GM18868 (cell line): ENCODE data around the gene SRPK2.
"Not testable (repeated sequence)": the region's sequence is repeated elsewhere in the genome, so short reads cannot be mapped to it uniquely, and the experiment has no call there.

Experiments used
- ATAC-seq: cut with Tn5 transposase; IDR thresholded peaks from one replicate; pipeline ENCODE4 v1.9.1; 2021; ENCODE audit warnings: mild to moderate bottlenecking, moderate library complexity; ENCODE audit not compliant: unreplicated experiment

Gene SRPK2

GRCh38 chr7:105268511-105269392 is 120.0 kb downstream of the SRPK2 start:
- ATAC-seq: peak; percentile 78

DNA sequence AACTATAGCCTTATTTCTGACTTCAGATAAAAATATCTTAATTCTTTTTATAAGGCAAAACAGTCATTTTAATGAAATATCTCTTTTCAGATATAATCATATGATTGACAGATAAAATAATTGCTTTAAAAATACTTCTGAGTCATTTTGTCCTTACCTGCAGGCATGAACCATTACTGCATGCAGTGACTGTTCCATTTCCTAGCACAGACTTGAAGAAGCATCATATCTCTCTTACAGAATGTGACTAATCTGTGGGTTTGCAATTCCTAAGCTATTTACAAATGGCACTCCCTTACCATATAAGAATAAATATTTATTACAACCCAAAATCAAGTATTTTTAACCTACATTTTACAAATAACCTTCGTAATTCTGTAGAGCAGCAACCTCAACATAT is 120.7 kb downstream of the SRPK2 start:
- ATAC-seq: peak; percentile 55

DNA sequence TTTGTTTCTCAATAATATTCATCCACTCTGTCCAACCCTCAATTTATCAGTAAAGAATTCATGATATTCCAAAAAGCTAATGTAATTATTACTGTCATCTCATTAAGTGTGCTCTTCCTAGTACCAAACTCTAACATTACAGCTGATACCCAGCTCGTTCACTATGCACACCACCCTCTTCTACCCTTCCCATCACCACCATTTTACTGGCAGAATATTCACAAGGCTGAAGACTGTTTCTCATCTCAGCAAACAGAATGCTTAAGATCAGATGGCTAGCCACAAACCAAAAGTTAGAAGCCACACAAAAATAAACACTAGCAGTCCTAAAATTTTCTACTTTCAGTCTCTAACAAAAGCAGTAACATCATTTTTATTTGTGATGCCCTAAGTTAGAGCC is 121.5 kb downstream of the SRPK2 start:
- no peak for ATAC-seq

DNA sequence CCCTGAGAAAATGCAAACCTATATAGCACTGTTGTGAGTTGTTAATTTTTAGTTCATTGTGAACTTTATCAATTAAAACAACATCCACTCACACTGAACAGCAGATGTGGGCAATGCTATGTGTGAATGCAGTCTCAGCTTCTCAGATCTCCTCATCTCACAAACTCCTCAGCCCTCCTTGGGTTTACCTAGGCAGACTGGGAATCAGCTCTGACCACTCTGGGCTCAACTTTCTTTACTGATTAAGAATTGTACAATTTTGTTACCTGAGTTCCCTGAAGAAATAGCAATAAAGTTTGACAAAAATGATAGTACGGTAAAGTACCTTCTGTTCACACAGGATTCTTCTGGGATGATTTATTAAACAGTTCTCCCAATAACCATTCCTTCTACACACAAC is 124.0 kb downstream of the SRPK2 start:
- no peak for ATAC-seq

GRCh38 chr7:105261689-105262088 is 127.0 kb downstream of the SRPK2 start:
- no peak for ATAC-seq

GRCh38 chr7:105260201-105260871 is 128.4 kb downstream of the SRPK2 start:
- not testable (repeated sequence) for ATAC-seq

DNA sequence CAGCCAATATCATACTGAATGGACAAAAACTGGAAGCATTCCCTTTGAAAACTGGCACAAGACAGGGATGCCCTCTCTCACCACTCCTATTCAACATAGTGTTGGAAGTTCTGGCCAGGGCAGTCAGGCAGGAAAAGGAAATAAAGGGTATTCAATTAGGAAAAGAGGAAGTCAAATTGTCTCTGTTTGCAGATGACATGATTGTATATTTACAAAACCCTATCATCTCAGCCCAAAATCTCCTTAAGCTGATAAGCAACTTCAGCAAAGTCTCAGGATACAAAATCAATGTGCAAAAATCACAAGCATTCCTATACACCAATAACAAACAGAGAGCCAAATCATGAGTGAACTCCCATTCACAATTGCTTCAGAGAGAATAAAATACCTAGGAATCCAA is 129.8 kb downstream of the SRPK2 start:
- ATAC-seq: not testable (repeated sequence)

DNA sequence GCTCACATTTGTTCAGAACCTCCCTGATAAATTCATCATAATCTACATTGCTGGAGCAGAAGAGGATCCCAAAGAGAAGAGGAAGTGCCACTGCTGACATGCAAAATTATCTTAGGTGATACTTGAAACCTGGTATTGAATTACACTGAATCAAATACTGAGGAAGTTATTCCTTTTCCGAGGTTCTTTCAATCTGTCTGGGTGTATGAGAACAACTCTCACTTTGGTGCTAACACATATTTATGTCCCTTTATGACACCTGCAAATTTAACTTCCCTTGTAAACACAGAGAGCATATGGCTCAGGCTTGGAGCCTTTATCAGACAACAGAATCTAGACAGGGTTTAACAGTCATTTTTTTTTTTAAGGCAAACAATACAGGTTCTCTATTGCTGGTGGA is 131.4 kb downstream of the SRPK2 start:
- no peak for ATAC-seq

GRCh38 chr7:105256761-105257231 is 131.9 kb downstream of the SRPK2 start:
- peak; percentile 28 for ATAC-seq

DNA sequence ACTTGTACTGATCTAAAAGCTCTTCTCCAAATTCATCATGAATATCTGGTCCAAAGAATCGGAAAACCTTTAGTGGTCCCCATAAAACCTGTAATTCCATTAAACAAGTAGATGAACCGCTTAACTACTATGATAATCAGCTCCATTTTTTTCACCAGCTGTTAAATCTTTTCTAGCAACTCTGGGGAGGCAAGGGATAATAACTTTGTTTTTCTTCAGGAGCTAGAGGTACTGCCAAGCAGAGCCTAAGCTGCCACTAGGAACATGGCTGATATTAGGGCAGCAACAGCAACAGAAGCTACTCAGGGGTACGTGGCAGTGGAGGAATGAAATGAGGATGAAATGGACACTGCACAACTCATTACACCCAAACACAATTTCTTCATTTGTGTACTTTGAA is 138.0 kb downstream of the SRPK2 start:
- no peak for ATAC-seq

- ATAC-seq: no peak
Measured at GRCh38 chr7:105250239-105250638, 138.5 kb downstream of the SRPK2 start.

DNA sequence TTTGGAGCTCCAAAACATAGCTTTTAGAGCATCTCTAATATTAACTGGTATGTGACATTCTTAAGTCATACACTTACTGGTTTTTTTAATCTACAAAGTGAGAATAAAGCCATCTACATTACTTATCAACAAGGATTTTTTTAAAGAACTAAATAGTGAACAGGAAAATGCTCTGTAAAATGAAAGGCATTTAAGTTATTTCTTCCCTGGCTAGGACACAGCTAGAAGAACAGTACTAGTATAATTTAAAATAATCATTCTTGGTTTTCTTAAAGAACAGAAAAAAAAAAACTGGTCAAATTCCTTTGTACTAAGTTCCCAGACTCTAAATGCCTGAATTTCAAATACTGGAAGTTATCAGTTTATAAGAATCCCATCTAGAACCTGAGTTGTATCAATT is 139.5 kb downstream of the SRPK2 start:
- ATAC-seq: no peak

DNA sequence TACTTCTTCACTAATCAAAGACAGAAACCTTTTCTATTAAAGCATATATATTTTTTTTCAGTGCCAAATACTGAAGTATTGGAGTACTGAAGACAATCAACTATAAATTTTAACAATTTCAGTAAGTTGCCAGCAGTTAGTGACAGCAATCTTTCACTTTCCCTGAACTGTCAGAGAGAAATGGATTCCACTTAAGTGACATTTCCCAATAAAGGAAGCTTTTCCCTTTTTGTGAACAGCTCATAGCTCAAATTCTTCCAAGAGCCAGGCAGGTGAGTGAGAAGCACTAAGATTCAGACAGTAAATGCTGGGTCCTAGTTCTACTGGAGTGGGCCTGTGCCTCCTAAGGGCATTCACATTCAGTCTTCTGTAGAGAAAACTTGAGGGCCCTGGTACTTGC is 142.0 kb downstream of the SRPK2 start:
- ATAC-seq: no peak

- ATAC-seq: no peak
Measured at GRCh38 chr7:105246256-105246655, 142.5 kb downstream of the SRPK2 start.

GRCh38 chr7:105245398-105246114 is 143.2 kb downstream of the SRPK2 start:
- no peak for ATAC-seq

GRCh38 chr7:105244594-105244993 is 144.1 kb downstream of the SRPK2 start:
- ATAC-seq: no peak

GRCh38 chr7:105241198-105241597 is 147.5 kb downstream of the SRPK2 start:
- ATAC-seq: no peak

DNA sequence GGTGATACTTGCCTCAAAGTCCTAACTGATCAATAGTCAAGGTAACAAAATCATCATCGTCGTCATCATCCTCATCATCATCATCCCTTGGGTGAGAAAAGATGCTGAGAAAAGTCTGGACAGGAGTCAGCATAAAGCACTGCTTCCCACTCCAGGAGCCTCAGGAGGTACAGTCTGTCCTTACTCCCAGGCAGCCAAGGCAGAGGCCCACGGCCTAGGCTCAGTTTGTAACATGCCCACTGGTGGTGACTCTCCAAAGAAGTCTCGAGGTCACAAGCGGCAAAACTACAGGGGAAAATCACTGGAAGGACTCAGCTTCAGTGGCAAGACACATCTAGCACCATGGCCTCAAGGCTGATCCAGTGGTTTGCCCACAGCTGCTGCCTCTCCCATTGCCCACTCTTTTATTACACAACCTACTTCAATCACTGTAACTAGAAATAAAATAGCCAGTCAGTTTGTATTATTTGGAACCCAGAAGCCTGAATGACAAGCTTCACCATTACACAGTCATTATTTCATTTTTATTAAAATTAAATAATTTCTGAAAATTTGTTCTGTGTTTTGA is 150.4 kb downstream of the SRPK2 start:
- ATAC-seq: no peak

DNA sequence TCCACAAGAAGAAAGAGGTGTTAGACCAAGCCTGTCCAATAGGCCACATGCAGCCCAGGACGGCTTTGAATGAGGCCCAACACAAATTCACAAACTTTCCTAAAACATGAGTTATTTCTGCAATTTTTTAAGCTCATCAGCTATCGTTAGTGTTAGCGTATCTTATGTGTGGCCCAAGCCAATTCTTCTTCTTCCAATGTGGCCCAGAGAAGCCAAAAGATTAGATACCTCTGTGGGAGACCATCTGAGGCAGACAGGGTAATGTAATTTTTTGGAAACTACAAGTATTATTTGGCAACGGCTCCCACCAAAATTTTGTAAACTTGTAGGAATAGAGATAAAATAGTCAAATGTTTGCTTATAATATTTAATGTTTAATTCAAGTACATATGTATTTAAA is 153.8 kb downstream of the SRPK2 start:
- ATAC-seq: no peak

GRCh38 chr7:105232829-105233291 is 155.9 kb downstream of the SRPK2 start:
- ATAC-seq: not testable (repeated sequence)

- ATAC-seq: no peak
Measured at GRCh38 chr7:105230486-105230885, 158.2 kb downstream of the SRPK2 start.
